ENCODE data around the gene QPCT. TPM values are rescaled to one million over a fixed set of nuclear protein-coding genes. Genes with fewer than 3 reads are reported as not detected.

QPCT gene
- polyA plus RNA-seq, 1 experiment, result 15.9 TPM

DNA sequence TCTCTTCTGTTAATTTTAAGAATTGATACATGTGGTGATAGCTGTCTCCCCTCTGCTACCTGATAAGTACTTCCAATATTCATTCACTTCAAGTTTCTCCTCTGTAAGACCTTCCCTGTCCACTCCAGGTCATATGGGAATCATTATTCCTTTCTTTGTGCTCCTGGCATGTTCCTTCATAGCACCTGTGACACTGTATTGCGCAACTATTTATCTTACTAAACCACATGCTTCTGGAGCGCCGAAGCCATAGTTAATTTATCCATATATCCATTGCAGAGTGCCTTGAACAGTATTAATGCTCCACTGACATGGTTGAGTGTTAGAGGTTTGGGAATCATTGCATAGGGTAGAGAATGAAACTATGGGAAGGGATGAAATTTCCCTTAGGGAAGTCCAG is 11.9 kb upstream of the QPCT start:
- CTCF ChIA-PET, result no interaction called here
- TF ChIP-seq CTCF (IDR thresholded peaks at IDR 0.05; ENCODE audit: insufficient read depth, low read depth, low read length), result no peak

DNA sequence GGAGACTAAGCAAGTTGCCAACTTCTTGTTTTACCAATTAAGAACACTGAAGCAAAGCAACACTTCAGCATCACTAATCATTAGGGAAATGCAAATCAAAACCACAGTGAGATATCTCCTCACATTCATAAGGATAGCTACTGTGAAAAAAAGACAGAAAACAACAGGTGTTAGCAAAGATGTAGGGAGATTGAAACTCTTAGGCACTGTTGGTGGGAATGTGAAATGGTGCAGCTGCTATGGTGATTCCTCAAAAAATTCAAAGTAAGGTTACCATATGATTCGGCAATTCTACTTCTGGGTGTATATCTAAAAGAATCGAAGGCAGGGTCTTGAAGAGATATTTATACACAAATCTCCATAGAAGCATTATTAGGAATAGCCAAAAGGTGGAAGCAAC is 11.2 kb upstream of the QPCT start:
- no peaks in the 10 kb centered on the region for H3K36me3 ChIP-seq (ENCODE audit: control insufficient read depth, insufficient read depth, low read length)
- no peak overlapping the region for H3K4me3 ChIP-seq (ENCODE audit: low read depth, low read length)
- no peak for DNase-seq (ENCODE audit: low read depth)
- 0 out of 2 replicates have a peak, but pooled peaks cover 1% of the 10 kb centered on the region for H3K27me3 ChIP-seq (ENCODE audit: control insufficient read depth, insufficient read depth, low read length)
- TF ChIP-seq CTCF (IDR thresholded peaks at IDR 0.05; ENCODE audit: insufficient read depth, low read depth, low read length), result no peak
- CTCF ChIA-PET, result no interaction called here
- POLR2A ChIA-PET, result no interaction called here

More for the DNA sequence above, 11.9 kb upstream of the QPCT start:
- Histone ChIP-seq H3K36me3 (ENCODE audit: control insufficient read depth, insufficient read depth, low read length) (no peaks in the 10 kb centered on the region), H3K4me3 (ENCODE audit: low read depth, low read length) (no peak overlapping the region), H3K27me3 (ENCODE audit: control insufficient read depth, insufficient read depth, low read length) (0 out of 2 replicates have a peak, but pooled peaks cover 1% of the 10 kb centered on the region)
- POLR2A ChIA-PET, result no interaction called here
- DNase-seq (ENCODE audit: low read depth), result no peak

- CTCF ChIA-PET, result interaction anchor here (1.2 to 1.7 kb wide), 3 partner anchors 9 to 16 kb away, joined by 3 to 4 read pairs (median 3); no protein-coding TSS in a partner anchor
- TF ChIP-seq CTCF (IDR thresholded peaks at IDR 0.05; ENCODE audit: insufficient read depth, low read depth, low read length), result no peak
- DNase-seq (ENCODE audit: low read depth), result no peak
Measured at GRCh38 chr2:37335604-37336003, 8.8 kb upstream of the QPCT start.

DNA sequence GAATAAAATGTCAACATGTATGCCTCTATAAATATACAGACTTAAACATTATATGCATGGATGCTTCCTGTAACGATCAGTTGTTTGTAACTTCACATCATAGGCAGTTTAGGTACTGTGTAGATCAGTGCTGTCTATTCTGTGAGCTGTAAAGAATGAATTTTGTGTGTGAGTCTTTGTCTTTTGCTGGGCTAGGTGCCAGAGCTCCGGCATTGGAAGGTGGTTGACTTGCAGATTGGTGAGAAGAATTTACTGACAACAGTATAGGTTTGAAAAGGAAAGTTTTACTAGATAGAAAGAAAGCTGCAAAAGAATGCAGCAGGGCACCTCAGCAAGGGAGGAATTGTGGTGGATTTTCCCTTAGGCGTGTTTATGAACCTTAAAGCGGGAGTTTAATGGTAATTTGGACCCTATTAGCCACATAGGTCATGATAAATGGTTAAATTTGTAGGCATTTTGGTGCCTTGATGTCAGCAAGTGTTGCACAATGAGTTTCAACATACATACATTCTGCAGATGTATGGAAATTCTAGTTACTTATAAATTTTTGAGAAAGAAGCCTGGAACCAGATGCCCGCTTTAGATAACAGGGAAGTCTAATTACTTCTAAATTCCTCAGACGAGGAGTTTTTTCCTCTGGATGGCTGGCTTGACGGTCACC is 6.7 kb upstream of the QPCT start:
- no peak for DNase-seq (ENCODE audit: low read depth)
- POLR2A ChIA-PET, result no interaction called here
- H3K27me3 ChIP-seq (ENCODE audit: control insufficient read depth, insufficient read depth, low read length), result no peaks in the 10 kb centered on the region
- no peak overlapping the region for H3K4me3 ChIP-seq (ENCODE audit: low read depth, low read length)
- CTCF ChIA-PET, result no interaction called here
- H3K36me3 ChIP-seq (ENCODE audit: control insufficient read depth, insufficient read depth, low read length), result no peaks in the 10 kb centered on the region
- TF ChIP-seq CTCF (IDR thresholded peaks at IDR 0.05; ENCODE audit: insufficient read depth, low read depth, low read length), result no peak

More at GRCh38 chr2:37335604-37336003, 8.8 kb upstream of the QPCT start:
- POLR2A ChIA-PET, result no interaction called here
- Histone ChIP-seq H3K27me3 (ENCODE audit: control insufficient read depth, insufficient read depth, low read length) (0 out of 2 replicates have a peak, but pooled peaks cover 1% of the 10 kb centered on the region), H3K4me3 (ENCODE audit: low read depth, low read length) (no peak overlapping the region), H3K36me3 (ENCODE audit: control insufficient read depth, insufficient read depth, low read length) (no peaks in the 10 kb centered on the region)

DNA sequence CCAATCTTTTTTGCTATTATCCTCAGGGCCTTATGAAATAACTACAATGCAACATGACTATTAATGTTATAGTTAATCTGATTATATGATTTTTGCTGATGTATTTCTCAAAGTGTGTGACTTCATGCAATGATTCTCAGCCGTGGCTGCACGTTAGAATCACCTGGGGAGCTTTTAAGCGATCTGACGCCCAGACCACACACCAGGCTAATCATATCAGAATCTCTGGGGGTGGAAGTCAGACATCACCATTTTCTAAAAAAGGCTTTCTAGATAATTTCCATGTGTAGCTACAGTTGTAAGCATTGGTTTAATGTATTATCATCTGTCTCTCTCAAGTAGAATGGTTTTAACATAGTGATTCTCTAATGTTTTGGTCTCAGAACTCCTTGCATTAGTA is 5.5 kb upstream of the QPCT start:
- Histone ChIP-seq H3K36me3 (ENCODE audit: control insufficient read depth, insufficient read depth, low read length) (no peaks in the 10 kb centered on the region), H3K27me3 (ENCODE audit: control insufficient read depth, insufficient read depth, low read length) (no peaks in the 10 kb centered on the region), H3K4me3 (ENCODE audit: low read depth, low read length) (no peak overlapping the region)
- ChIA-PET POLR2A (no interaction called here), CTCF (no interaction called here)
- DNase-seq (ENCODE audit: low read depth), result no peak
- no peak for TF ChIP-seq CTCF (IDR thresholded peaks at IDR 0.05; ENCODE audit: insufficient read depth, low read depth, low read length)
